ENCODE measurements around the gene TMC6.

DNA sequence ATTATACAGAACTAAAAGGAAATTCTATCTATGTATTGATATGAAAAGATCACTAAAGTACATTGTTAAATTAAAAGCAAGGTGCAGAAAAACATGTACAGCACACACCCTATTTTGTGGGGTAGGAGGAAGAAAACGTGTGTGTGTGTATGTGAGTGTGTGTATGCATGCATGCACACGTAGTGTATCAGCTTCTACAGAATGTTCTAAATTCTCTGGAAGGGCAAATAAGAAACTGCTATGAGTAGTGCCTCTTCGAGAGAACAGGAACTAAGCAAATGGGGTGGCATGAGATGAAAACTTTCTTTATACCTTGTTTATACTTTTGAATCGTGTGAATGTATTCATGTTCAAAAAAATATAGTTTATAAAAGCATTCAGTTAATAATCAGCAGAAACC is 58.9 kb downstream of the TMC6 start:
- TF ChIP-seq, protein P1, sequence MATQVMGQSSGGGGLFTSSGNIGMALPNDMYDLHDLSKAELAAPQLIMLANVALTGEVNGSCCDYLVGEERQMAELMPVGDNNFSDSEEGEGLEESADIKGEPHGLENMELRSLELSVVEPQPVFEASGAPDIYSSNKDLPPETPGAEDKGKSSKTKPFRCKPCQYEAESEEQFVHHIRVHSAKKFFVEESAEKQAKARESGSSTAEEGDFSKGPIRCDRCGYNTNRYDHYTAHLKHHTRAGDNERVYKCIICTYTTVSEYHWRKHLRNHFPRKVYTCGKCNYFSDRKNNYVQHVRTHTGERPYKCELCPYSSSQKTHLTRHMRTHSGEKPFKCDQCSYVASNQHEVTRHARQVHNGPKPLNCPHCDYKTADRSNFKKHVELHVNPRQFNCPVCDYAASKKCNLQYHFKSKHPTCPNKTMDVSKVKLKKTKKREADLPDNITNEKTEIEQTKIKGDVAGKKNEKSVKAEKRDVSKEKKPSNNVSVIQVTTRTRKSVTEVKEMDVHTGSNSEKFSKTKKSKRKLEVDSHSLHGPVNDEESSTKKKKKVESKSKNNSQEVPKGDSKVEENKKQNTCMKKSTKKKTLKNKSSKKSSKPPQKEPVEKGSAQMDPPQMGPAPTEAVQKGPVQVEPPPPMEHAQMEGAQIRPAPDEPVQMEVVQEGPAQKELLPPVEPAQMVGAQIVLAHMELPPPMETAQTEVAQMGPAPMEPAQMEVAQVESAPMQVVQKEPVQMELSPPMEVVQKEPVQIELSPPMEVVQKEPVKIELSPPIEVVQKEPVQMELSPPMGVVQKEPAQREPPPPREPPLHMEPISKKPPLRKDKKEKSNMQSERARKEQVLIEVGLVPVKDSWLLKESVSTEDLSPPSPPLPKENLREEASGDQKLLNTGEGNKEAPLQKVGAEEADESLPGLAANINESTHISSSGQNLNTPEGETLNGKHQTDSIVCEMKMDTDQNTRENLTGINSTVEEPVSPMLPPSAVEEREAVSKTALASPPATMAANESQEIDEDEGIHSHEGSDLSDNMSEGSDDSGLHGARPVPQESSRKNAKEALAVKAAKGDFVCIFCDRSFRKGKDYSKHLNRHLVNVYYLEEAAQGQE (IDR thresholded peaks at IDR 0.05): no peak
- TF ChIP-seq, protein P2, sequence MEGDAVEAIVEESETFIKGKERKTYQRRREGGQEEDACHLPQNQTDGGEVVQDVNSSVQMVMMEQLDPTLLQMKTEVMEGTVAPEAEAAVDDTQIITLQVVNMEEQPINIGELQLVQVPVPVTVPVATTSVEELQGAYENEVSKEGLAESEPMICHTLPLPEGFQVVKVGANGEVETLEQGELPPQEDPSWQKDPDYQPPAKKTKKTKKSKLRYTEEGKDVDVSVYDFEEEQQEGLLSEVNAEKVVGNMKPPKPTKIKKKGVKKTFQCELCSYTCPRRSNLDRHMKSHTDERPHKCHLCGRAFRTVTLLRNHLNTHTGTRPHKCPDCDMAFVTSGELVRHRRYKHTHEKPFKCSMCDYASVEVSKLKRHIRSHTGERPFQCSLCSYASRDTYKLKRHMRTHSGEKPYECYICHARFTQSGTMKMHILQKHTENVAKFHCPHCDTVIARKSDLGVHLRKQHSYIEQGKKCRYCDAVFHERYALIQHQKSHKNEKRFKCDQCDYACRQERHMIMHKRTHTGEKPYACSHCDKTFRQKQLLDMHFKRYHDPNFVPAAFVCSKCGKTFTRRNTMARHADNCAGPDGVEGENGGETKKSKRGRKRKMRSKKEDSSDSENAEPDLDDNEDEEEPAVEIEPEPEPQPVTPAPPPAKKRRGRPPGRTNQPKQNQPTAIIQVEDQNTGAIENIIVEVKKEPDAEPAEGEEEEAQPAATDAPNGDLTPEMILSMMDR (IDR thresholded peaks at IDR 0.05; ENCODE audit: low read depth, low read length, missing input control): no peak
- TF ChIP-seq YY1 (IDR thresholded peaks at IDR 0.05) (no peak), EGR1 (IDR thresholded peaks at IDR 0.05; ENCODE audit: low read depth in 2 of 2) (no peak), ATF3 (IDR thresholded peaks at IDR 0.05) (no peak), TAF1 (conservative IDR thresholded peaks at IDR 0.05) (no peak), SP1 (IDR thresholded peaks at IDR 0.05) (no peak)
- TF ChIP-seq, protein P3, sequence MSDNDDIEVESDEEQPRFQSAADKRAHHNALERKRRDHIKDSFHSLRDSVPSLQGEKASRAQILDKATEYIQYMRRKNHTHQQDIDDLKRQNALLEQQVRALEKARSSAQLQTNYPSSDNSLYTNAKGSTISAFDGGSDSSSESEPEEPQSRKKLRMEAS (IDR thresholded peaks at IDR 0.05): no peak
